ENCODE data around the gene SPDYE2. TPM values are rescaled to one million over a fixed set of nuclear protein-coding genes. Genes with fewer than 3 reads are reported as not detected.

The SPDYE2 gene, protein sequence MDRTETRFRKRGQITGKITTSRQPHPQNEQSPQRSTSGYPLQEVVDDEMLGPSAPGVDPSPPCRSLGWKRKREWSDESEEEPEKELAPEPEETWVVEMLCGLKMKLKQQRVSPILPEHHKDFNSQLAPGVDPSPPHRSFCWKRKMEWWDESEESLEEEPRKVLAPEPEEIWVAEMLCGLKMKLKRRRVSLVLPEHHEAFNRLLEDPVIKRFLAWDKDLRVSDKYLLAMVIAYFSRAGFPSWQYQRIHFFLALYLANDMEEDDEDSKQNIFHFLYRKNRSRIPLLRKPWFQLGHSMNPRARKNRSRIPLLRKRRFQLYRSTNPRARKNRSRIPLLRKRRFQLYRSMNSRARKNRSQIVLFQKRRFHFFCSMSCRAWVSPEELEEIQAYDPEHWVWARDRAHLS
- 0.05 TPM in 1 of 5 replicates, not detected in the others for total RNA-seq (2022; extraction: Qiagen RNA extraction; ENCODE audit: low read depth)

DNA sequence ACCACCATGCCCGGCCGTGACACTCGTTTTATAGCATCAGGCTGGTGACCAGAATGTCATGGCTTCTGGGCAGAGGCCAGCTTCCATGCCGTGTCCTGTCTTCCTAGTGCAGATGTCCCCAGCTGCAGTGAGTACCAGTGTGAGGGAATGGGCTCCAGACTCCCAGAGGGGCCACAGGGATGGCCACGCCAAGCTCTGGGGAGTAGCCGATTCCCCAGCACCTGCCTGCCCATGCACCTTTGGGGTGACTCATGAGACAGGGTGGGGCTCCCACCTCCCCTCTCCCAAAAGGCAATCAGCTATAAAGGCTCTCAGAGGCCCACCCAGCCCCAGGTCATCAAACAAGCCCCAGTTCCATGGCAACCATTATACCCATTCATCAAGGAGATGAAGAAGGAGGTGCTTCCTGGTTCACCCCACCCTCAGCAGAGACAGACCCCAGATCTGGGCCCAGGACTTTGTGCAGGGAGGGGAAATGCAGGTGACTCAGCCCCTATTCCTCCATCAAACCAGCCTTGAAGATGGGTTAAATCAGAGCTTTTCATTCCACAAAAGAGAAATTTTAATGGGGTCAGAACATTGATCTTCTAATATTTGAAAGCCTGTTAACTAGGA, at the start of gene SPDYE2:
Gene SPDYE2 (plus strand): TSS at position 419 of the 615 bp plus-strand sequence. CDS start 2,030 bp downstream, outside the sequence.

DNA sequence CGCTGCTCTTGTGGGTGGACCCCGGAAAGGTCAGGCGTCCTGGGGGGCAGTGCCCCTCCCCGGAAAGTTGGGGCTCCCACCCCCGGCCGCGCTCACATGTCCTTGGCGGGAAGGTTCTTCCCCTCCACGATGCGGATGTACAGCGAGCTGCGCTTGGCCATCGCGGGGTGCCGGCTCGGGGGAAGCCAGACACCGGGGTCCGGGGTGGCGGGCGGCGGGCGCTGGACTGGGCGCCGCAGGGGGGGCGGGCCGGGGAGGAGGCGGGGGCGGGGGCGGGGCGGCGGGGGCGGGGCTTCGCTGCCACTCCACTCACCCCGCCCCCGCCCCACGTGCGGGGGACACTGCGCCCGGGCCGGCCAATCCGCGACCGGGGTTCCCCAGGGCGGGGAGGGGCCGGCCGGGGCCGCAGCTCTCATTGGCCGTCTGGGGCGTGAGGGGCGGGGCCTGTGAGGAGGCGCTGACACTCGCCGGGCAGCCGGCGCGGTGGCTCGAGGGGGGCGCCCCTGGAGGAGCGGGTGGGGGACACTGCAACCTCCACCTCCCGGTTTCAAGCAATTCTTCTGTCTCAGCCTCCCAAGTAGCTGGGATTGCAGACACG, 33.4 kb upstream of the SPDYE2 start, which contains the start of gene RASA4B:
Gene RASA4B (minus strand): TSS at position 228 of the 598 bp plus-strand sequence. CDS start 67 bp downstream, at position 161.

DNA sequence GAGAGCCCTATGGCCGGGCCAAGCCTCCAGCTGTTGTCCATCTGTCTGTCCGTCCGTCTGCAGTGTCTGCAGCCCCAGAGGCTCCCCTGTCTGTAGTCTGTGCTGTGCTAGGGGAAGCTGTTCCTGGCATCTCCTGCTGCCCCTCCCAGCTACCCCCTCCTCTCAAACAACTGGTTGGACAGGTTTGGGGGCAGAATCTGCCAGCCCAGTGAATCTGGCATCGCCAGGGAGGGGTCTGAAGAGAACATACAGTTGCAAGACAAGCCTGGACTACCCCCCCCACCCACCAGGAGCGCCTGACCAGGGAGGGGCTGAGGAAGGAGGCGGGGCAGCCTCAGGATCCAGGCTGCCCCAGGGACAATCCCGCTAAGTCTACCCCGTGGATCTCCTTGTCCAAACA, 7.4 kb upstream of the SPDYE2 start, which contains the start of gene UPK3BL2:
Gene UPK3BL2 (minus strand): TSS at position 101 of the 400 bp plus-strand sequence. CDS start 60 bp downstream, at position 41.

DNA sequence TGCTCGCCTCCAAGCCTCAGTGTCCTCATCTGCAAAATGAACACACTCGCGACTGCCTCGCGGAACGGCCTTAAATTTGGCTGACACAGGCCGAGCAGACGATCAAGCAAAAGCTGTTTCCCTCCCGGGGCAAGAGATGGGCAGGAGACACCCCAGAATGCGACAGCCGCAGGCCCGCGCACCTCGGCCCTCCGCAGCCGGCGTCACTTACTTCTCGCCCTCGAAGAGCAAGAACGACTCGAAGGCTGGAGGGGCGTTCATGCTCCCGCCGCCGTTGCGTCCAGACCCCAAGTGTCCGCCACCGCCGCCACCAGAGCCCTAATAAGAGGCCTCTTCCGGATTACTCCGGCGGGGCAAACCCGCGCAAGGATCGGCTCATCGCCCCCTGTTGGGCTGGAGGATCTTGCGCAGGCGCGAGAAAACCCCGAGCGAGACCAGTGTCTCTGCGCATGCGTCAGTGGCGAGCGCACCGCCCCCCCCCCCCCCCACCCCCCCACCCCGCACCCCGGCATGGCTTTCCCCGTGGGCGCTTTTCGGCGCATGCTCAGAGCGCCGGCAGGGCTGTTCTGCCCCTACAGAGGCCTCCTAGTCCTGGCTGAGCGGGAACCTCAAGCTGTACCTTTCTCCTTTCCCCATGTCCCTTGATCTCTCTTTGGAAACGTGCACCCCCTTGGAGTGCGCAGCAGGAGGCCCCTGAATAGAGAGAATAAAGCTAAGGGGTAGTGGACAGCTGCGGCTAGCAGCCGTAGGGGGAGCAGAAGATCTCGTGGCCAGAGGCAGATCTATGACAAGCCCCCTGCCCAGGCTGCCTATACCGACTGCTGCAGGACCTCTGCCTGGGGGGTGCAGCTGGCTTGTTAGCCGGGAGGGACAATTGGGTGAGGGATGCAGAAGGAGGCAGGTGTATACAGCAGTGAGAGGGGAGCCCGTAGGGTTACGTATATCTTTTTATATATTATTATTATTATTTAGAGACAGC, 21.5 kb downstream of the SPDYE2 start, which contains the start of gene POLR2J3:
Gene POLR2J3 (minus strand): TSS at position 323 of the 979 bp plus-strand sequence. CDS start 62 bp downstream, at position 261.

Other genes with a start within 250 kb of the SPDYE2 start
- gene SPDYE6, start 194.8 kb upstream of the SPDYE2 start, total RNA-seq (2022; extraction: Qiagen RNA extraction; ENCODE audit: low read depth) = not detected in 5 replicates
- 22.2 to 25.8 TPM (median 24.3 TPM) in 5 replicates for gene PRKRIP1, start 154.9 kb upstream of the SPDYE2 start, total RNA-seq (2022; extraction: Qiagen RNA extraction; ENCODE audit: low read depth)
- 32.8 to 42.5 TPM (median 36.7 TPM) in 5 replicates for gene ORAI2, start 117.7 kb upstream of the SPDYE2 start, total RNA-seq (2022; extraction: Qiagen RNA extraction; ENCODE audit: low read depth)
- 11.1 to 12.7 TPM (median 12.3 TPM) in 5 replicates for gene ALKBH4, start 86.4 kb upstream of the SPDYE2 start, total RNA-seq (2022; extraction: Qiagen RNA extraction; ENCODE audit: low read depth)
- gene LRWD1, start 86.2 kb upstream of the SPDYE2 start, total RNA-seq (2022; extraction: Qiagen RNA extraction; ENCODE audit: low read depth) = 21.3 to 35.3 TPM (median 30.8 TPM) in 5 replicates
- gene POLR2J, start 72.3 kb upstream of the SPDYE2 start, total RNA-seq (2022; extraction: Qiagen RNA extraction; ENCODE audit: low read depth) = 97.2 to 129 TPM (median 106 TPM) in 5 replicates
- 1.4 to 1.9 TPM (median 1.7 TPM) in 5 replicates for gene RASA4B, start 33.4 kb upstream of the SPDYE2 start, total RNA-seq (2022; extraction: Qiagen RNA extraction; ENCODE audit: low read depth)
- 1.1 to 3.8 TPM (median 3.1 TPM) in 5 replicates for gene UPK3BL2, start 7.5 kb upstream of the SPDYE2 start, total RNA-seq (2022; extraction: Qiagen RNA extraction; ENCODE audit: low read depth)
- 17.0 to 40.9 TPM (median 31.8 TPM) in 5 replicates for gene POLR2J3, start 21.4 kb downstream of the SPDYE2 start, total RNA-seq (2022; extraction: Qiagen RNA extraction; ENCODE audit: low read depth)
- gene RASA4, start 65.5 kb downstream of the SPDYE2 start, total RNA-seq (2022; extraction: Qiagen RNA extraction; ENCODE audit: low read depth) = 2.2 to 2.9 TPM (median 2.6 TPM) in 5 replicates
- 10.2 to 17.4 TPM (median 14.0 TPM) in 5 replicates for gene UPK3BL1, start 91.6 kb downstream of the SPDYE2 start, total RNA-seq (2022; extraction: Qiagen RNA extraction; ENCODE audit: low read depth)
- 0.05 TPM in 1 of 5 replicates, not detected in the others for gene SPDYE2B, start 99.1 kb downstream of the SPDYE2 start, total RNA-seq (2022; extraction: Qiagen RNA extraction; ENCODE audit: low read depth)
- 0.25 to 0.69 TPM (median 0.43 TPM) in 5 replicates for gene POLR2J2, start 120.4 kb downstream of the SPDYE2 start, total RNA-seq (2022; extraction: Qiagen RNA extraction; ENCODE audit: low read depth)
- 4.9 to 8.3 TPM (median 7.2 TPM) in 5 replicates for gene FAM185A, start 197.8 kb downstream of the SPDYE2 start, total RNA-seq (2022; extraction: Qiagen RNA extraction; ENCODE audit: low read depth)